SK-N-SH treated with all-trans-retinoic acid at 6 μM for 48 hours (cell line): ENCODE measurements around the gene LRMDA.

Source experiments
- ATAC-seq: fragments of 200-7000 bp; cut with Tn5 transposase; 3 replicates; pipeline ENCODE4 v1.9.1; 2020; ENCODE audit warnings: mild to moderate bottlenecking, moderate library complexity
- BACH2 ChIP-seq: fragments of 250-450 bp; sonication (Bioruptor Pico); IDR thresholded peaks from 2 replicates; pipeline ENCODE4 v1.9.0; 2021; ENCODE audit warnings: mild to moderate bottlenecking, borderline replicate concordance
- CREB5 ChIP-seq: fragments of 250-450 bp; sonication (Bioruptor Pico); IDR thresholded peaks from 2 replicates; pipeline ENCODE4 v1.5.1; 2020; ENCODE audit warnings: low read depth, mild to moderate bottlenecking, moderate library complexity
- CSDC2 ChIP-seq: fragments of 250-450 bp; sonication (Bioruptor Pico); IDR thresholded peaks from 2 replicates; pipeline ENCODE4 v1.5.0; 2020; ENCODE audit warnings: mild to moderate bottlenecking, moderate library complexity
- ESRRG ChIP-seq: fragments of 250-450 bp; sonication (Bioruptor Pico); IDR thresholded peaks from 2 replicates; pipeline ENCODE4 v1.6.1; 2021; ENCODE audit warnings: mild to moderate bottlenecking
- GLIS3 ChIP-seq: fragments of 250-450 bp; sonication (Bioruptor Pico); IDR thresholded peaks from 2 replicates; pipeline ENCODE4 v1.5.0; 2020; ENCODE audit warnings: mild to moderate bottlenecking, moderate library complexity
- ISL1 ChIP-seq: fragments of 250-450 bp; sonication (Bioruptor Pico); IDR thresholded peaks from 2 replicates; pipeline ENCODE4 v2.1.2; 2022; ENCODE audit warnings: mild to moderate bottlenecking, moderate library complexity
- OSR1 ChIP-seq: fragments of 250-450 bp; sonication (Bioruptor Pico); IDR thresholded peaks from 2 replicates; pipeline ENCODE4 v1.8.0; 2022; ENCODE audit warnings: moderate library complexity, mild to moderate bottlenecking, inconsistent platforms
- PATZ1 ChIP-seq: fragments of 250-450 bp; sonication (Bioruptor Pico); IDR thresholded peaks from 2 replicates; pipeline ENCODE4 v1.8.0; 2020; ENCODE audit warnings: mild to moderate bottlenecking, moderate library complexity, borderline replicate concordance
- POU6F1 ChIP-seq: fragments of 250-450 bp; sonication (Bioruptor Pico); IDR thresholded peaks from 2 replicates; pipeline ENCODE4 v1.8.0; 2021; ENCODE audit warnings: low read depth, mild to moderate bottlenecking, moderate library complexity, borderline replicate concordance
- PPARA ChIP-seq: fragments of 250-450 bp; sonication (Bioruptor Pico); IDR thresholded peaks from 2 replicates; pipeline ENCODE4 v1.5.0; 2020; ENCODE audit warnings: mild to moderate bottlenecking, borderline replicate concordance
- RARB ChIP-seq: fragments of 250-450 bp; sonication (Bioruptor Pico); IDR thresholded peaks from 2 replicates; pipeline ENCODE4 v1.8.0; 2021; ENCODE audit warnings: mild to moderate bottlenecking, moderate library complexity
- TCF4 ChIP-seq: fragments of 250-450 bp; sonication (Bioruptor Pico); IDR thresholded peaks from 2 replicates; pipeline ENCODE4 v1.8.0; 2021; ENCODE audit warnings: mild to moderate bottlenecking, moderate library complexity, borderline replicate concordance
- TOX ChIP-seq: fragments of 250-450 bp; sonication (Bioruptor Pico); IDR thresholded peaks from 2 replicates; pipeline ENCODE4 v1.8.0; 2021; ENCODE audit warnings: mild to moderate bottlenecking, moderate library complexity, borderline replicate concordance
- TSHZ2 ChIP-seq: fragments of 250-450 bp; sonication (Bioruptor Pico); IDR thresholded peaks from 2 replicates; pipeline ENCODE4 v1.5.0; 2020; ENCODE audit warnings: mild to moderate bottlenecking, moderate library complexity
- ZC3H10 ChIP-seq: fragments of 250-450 bp; sonication (Bioruptor Pico); IDR thresholded peaks from 2 replicates; pipeline ENCODE4 v1.5.1; 2021; ENCODE audit warnings: mild to moderate bottlenecking, moderate library complexity
- ZFP3 ChIP-seq: fragments of 250-450 bp; sonication (Bioruptor Pico); IDR thresholded peaks from 2 replicates; pipeline ENCODE4 v1.5.0; 2020; ENCODE audit warnings: mild to moderate bottlenecking, moderate library complexity
- ZFP30 ChIP-seq: fragments of 450-650 bp; formaldehyde crosslinking; IDR thresholded peaks from 2 replicates; pipeline ENCODE4 v1.5.0; 2022; ENCODE audit warnings: mild to moderate bottlenecking, moderate library complexity
- ZNF565 ChIP-seq: fragments of 450-650 bp; formaldehyde crosslinking; conservative IDR thresholded peaks from 2 replicates; pipeline ENCODE4 v1.5.0; 2020; ENCODE audit warnings: low read depth, mild to moderate bottlenecking, moderate library complexity
- ZNF8 ChIP-seq: fragments of 450-650 bp; formaldehyde crosslinking; IDR thresholded peaks from 2 replicates; pipeline ENCODE4 v1.5.0; 2020; ENCODE audit warnings: mild to moderate bottlenecking, moderate library complexity
- TF ChIP-seq, protein P1 (sequence below): fragments of 250-450 bp; sonication (Bioruptor Pico); IDR thresholded peaks from 2 replicates; pipeline ENCODE4 v1.5.1; 2021; ENCODE audit warnings: mild to moderate bottlenecking, moderate library complexity

LRMDA gene

GRCh38 chr10:75866731-75867130 lies 435.3 kb downstream of the LRMDA start:
- ATAC-seq: no peak
- TF ChIP-seq CREB5 (CRISPR knock-in tag): no peak
- TF ChIP-seq ZFP30 (CRISPR knock-in tag): no peak
- no peak for TF ChIP-seq TOX
- TF ChIP-seq ZNF565 (CRISPR knock-in tag): no peak

DNA sequence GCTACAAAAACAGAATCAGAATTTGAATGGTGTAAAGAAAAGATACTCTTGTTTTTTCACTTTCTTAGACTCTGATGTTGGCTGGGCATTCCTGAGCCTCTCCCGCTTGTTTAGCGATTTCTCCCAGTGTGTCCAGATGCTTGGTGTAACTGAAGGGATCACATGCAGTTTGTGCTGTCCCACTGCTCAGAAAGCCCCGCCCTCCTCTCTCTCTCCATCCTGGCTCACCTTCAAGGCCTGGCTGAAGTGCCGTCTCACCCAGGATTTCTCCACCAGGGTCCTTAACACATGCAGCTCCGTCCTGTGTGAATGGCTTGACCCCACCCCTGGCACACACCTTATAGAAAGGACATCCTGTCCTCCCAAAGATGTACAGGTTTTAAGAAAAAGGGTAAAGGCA lies 437.1 kb downstream of the LRMDA start:
- no peak for ATAC-seq
- no peak for TF ChIP-seq GLIS3 (CRISPR knock-in tag)
- TF ChIP-seq, all 23 proteins: peak for 0

DNA sequence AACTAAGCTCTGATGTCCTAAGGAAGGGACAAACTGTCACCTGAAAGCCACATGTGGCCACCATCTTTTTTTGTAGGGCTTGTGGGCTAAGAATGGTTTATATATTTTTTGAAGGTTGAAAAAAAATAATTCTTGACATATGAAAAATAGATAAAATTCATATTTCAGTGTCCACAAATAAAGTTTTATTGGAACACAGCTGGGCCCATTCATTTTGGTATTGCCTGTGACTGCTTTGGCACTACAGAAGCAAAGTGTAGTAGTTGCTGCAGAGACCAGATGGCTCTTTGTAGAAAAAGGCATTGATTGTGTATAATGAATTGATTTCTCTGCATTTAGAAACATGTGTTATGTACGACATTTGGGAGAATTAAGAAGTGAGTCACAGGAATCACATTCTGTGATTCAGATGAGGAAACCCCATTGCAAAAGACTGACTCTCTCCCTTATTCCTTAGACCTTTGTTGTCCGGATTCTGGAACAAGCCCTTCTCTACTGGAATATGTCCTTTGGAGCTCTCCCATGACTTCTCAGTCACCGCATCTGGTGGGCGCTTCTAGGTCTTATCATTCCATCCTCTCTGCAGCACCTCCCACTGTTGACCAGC lies 438.7 kb downstream of the LRMDA start:
- ATAC-seq: no peak
- no peak for TF ChIP-seq ISL1
- no peak for TF ChIP-seq CSDC2 (CRISPR knock-in tag)
- no peak for TF ChIP-seq CREB5 (CRISPR knock-in tag)
- TF ChIP-seq PPARA: no peak
- TF ChIP-seq ZNF565 (CRISPR knock-in tag): no peak
- no peak for TF ChIP-seq TCF4 (CRISPR knock-in tag)
- no peak for TF ChIP-seq PATZ1 (CRISPR knock-in tag)
- no peak for TF ChIP-seq GLIS3 (CRISPR knock-in tag)
- no peak for TF ChIP-seq ZFP3

DNA sequence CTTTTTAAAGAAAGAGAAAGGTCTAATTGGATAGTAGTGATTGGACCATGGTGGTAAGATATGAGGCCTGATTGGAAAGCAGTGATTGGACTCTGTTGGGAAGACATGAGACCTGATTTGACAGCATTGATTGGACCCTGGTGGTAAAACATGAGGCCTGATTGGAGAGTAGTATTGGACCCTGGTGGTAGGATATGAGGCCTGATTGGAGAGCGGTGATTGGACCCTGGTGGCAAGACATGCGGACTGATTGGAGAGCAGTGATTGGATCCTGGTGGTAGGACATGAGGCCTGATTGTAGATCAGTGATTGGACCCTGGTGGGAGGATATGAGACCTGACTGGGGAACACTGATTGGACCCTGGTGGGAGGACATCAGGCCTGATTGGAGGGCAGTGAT lies 444.3 kb downstream of the LRMDA start:
- ATAC-seq: no peak
- no peak for TF ChIP-seq ISL1
- TF ChIP-seq BACH2 (CRISPR knock-in tag): no peak
- TF ChIP-seq ZNF8 (CRISPR knock-in tag): no peak
- TF ChIP-seq CREB5 (CRISPR knock-in tag): no peak
- no peak for TF ChIP-seq TSHZ2 (CRISPR knock-in tag)
- TF ChIP-seq, protein P1, sequence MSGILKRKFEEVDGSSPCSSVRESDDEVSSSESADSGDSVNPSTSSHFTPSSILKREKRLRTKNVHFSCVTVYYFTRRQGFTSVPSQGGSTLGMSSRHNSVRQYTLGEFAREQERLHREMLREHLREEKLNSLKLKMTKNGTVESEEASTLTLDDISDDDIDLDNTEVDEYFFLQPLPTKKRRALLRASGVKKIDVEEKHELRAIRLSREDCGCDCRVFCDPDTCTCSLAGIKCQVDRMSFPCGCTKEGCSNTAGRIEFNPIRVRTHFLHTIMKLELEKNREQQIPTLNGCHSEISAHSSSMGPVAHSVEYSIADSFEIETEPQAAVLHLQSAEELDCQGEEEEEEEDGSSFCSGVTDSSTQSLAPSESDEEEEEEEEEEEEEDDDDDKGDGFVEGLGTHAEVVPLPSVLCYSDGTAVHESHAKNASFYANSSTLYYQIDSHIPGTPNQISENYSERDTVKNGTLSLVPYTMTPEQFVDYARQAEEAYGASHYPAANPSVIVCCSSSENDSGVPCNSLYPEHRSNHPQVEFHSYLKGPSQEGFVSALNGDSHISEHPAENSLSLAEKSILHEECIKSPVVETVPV (CRISPR knock-in tag): no peak
- TF ChIP-seq TOX: no peak
- TF ChIP-seq TCF4 (CRISPR knock-in tag): no peak
- TF ChIP-seq PPARA: no peak
- no peak for TF ChIP-seq PATZ1 (CRISPR knock-in tag)
- no peak for TF ChIP-seq ZFP30 (CRISPR knock-in tag)
- TF ChIP-seq POU6F1 (CRISPR knock-in tag): no peak
- no peak for TF ChIP-seq ZC3H10 (CRISPR knock-in tag)
- TF ChIP-seq ZNF565 (CRISPR knock-in tag): no peak
- TF ChIP-seq RARB (CRISPR knock-in tag): no peak
- no peak for TF ChIP-seq OSR1
- no peak for TF ChIP-seq ESRRG (CRISPR knock-in tag)
- TF ChIP-seq ZFP3: no peak
